Measurements from ENCODE around the gene POTEH. TPM values are rescaled to one million over a fixed set of nuclear protein-coding genes. Genes with fewer than 3 reads are reported as not detected.
"Not testable (repeated sequence)": the region's sequence is repeated elsewhere in the genome, so short reads cannot be mapped to it uniquely, and the experiment has no call there.

POTEH gene
- total and polyA plus RNA-seq, 2 of the 4 experiments (the other 2 are of a cell fraction): not detected

DNA sequence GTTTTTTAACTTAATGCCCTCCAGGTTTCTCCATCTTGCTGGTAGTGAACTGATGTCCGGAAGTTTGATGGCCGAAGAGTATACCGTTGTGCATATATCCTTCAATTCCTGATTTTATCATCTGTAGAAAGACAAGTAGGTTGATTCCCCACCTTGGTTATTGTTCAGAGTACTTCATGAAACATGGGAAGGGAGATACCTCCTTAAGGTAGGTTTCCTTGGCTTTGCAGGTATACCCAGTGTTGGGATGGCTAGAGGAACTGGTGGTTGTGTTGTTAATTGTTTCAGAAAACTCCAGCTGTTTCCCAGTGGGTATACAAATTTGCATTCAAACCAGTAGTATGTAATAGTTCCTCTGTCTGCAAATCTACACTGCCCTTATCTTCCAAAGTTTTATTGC lies 25.1 kb upstream of the POTEH start:
- H3K4me2 ChIP-seq (ENCODE audit: low read depth, low read length); H4K91ac ChIP-seq (ENCODE audit: insufficient read depth, low read depth, low read length); H2BK5ac ChIP-seq (ENCODE audit: low read depth, low read length, poor library complexity, severe bottlenecking); intact Hi-C loops (cut with micrococcal nuclease); H3K4me1 ChIP-seq (ENCODE audit: control insufficient read depth, insufficient read depth, low read length); POLR2A ChIA-PET (ENCODE audit: unreplicated experiment); H2AK5ac ChIP-seq (ENCODE audit: low read depth, low read length); DNase-seq; H3K9me3 ChIP-seq (ENCODE audit: control insufficient read depth, insufficient read depth, low read length); dilution Hi-C loops (cut with HindIII; ENCODE audit: low sequenced_read_pairs, unreplicated experiment); H2BK120ac ChIP-seq (ENCODE audit: low read depth, low read length); H4K5ac ChIP-seq (ENCODE audit: low read depth, low read length); H3K36me3 ChIP-seq (ENCODE audit: control insufficient read depth, insufficient read depth, low read length); H4K20me1 ChIP-seq (ENCODE audit: insufficient read depth, low read length); H3K9me1 ChIP-seq (ENCODE audit: insufficient read depth, low read length); H2AK9ac ChIP-seq (replicated peaks; ENCODE audit: low read depth, low read length, poor library complexity); CTCF ChIA-PET; H3K4ac ChIP-seq (ENCODE audit: low read depth, low read length); H4K8ac ChIP-seq (ENCODE audit: low read depth in 2 of 2, low read length in 2 of 2); H3K14ac ChIP-seq (replicated peaks; ENCODE audit: low read depth, low read length); H2AFZ ChIP-seq (replicated peaks; ENCODE audit: low read length, poor library complexity); H2BK20ac ChIP-seq (ENCODE audit: low read depth, low read length); H3K56ac ChIP-seq (ENCODE audit: extremely low read depth, insufficient read depth, low read length); H3K23ac ChIP-seq (ENCODE audit: low read depth, low read length); H3K79me1 ChIP-seq (ENCODE audit: low read depth in 1 of 2, low read length in 2 of 2); ATAC-seq (ENCODE audit: low read depth); H3K18ac ChIP-seq (ENCODE audit: low read depth, low read length); H2BK15ac ChIP-seq (ENCODE audit: low read depth, low read length); BruUV-seq (replicated peaks); H3K9ac ChIP-seq (ENCODE audit: low read depth, low read length); H3K27ac ChIP-seq (ENCODE audit: insufficient read depth, low read length); H3K27me3 ChIP-seq (ENCODE audit: control insufficient read depth, insufficient read depth, low read length); H3K4me3 ChIP-seq (ENCODE audit: insufficient read depth, low read depth, low read length); in situ Hi-C loops (cut with MboI; ENCODE audit: low sequenced_read_pairs): not testable (repeated sequence)
- WGBS, 2 experiments (ENCODE audit: extremely low coverage in 2 of 2, insufficient read length in 1 of 2): no CpG with 5 or more reads among the region's 3 CpGs

DNA sequence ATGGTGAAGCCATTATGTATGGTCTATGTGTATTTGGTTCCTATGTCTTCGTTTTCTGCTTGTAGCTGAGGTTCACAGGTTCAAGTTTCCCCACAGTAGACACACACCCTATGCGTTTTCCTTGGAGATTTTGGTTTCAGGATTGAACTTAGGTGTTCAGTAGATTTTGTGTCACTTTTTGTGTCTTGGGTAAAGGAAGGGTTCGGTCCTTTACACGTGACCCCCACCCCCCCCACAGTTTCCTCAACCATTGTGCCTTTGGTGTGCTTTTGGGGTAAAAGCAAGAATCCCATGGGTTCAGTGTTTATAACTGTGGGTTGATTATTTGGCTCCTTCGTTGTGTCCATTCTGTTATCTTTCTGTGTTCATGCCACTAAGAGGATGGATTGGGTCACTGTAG lies 24.3 kb upstream of the POTEH start:
- H3K9ac ChIP-seq (ENCODE audit: low read depth, low read length); H3K18ac ChIP-seq (ENCODE audit: low read depth, low read length); H3K14ac ChIP-seq (replicated peaks; ENCODE audit: low read depth, low read length); H4K5ac ChIP-seq (ENCODE audit: low read depth, low read length); H3K27ac ChIP-seq (ENCODE audit: insufficient read depth, low read length); H3K79me1 ChIP-seq (ENCODE audit: low read depth in 1 of 2, low read length in 2 of 2); H3K4me3 ChIP-seq (ENCODE audit: insufficient read depth, low read depth, low read length); H3K36me3 ChIP-seq (ENCODE audit: control insufficient read depth, insufficient read depth, low read length); H4K91ac ChIP-seq (ENCODE audit: insufficient read depth, low read depth, low read length); H4K8ac ChIP-seq (ENCODE audit: low read depth in 2 of 2, low read length in 2 of 2); H3K27me3 ChIP-seq (ENCODE audit: control insufficient read depth, insufficient read depth, low read length); intact Hi-C loops (cut with micrococcal nuclease); dilution Hi-C loops (cut with HindIII; ENCODE audit: low sequenced_read_pairs, unreplicated experiment); H2AK9ac ChIP-seq (replicated peaks; ENCODE audit: low read depth, low read length, poor library complexity); H2BK120ac ChIP-seq (ENCODE audit: low read depth, low read length); H2AFZ ChIP-seq (replicated peaks; ENCODE audit: low read length, poor library complexity); in situ Hi-C loops (cut with MboI; ENCODE audit: low sequenced_read_pairs); H2AK5ac ChIP-seq (ENCODE audit: low read depth, low read length); H2BK15ac ChIP-seq (ENCODE audit: low read depth, low read length); CTCF ChIA-PET; DNase-seq; H3K9me3 ChIP-seq (ENCODE audit: control insufficient read depth, insufficient read depth, low read length); BruUV-seq (replicated peaks); H3K56ac ChIP-seq (ENCODE audit: extremely low read depth, insufficient read depth, low read length); H2BK20ac ChIP-seq (ENCODE audit: low read depth, low read length); H3K4me2 ChIP-seq (ENCODE audit: low read depth, low read length); ATAC-seq (ENCODE audit: low read depth); POLR2A ChIA-PET (ENCODE audit: unreplicated experiment); H3K4me1 ChIP-seq (ENCODE audit: control insufficient read depth, insufficient read depth, low read length); H3K23ac ChIP-seq (ENCODE audit: low read depth, low read length); H2BK5ac ChIP-seq (ENCODE audit: low read depth, low read length, poor library complexity, severe bottlenecking); H3K4ac ChIP-seq (ENCODE audit: low read depth, low read length); H4K20me1 ChIP-seq (ENCODE audit: insufficient read depth, low read length); H3K9me1 ChIP-seq (ENCODE audit: insufficient read depth, low read length): not testable (repeated sequence)
- WGBS, 2 experiments (ENCODE audit: extremely low coverage in 2 of 2, insufficient read length in 1 of 2): no CpG with 5 or more reads among the region's 5 CpGs

All from IMR-90 (cell line).